Coronary artery (tissue), 2 donors: ENCODE data around the gene BTBD9.

ENCODE experiments used
- DNase-seq: peaks from one replicate; pipeline ENCODE4 v3.0.0-alpha.2; 2017; ENCODE audit warnings: low spot score
- H3K27ac ChIP-seq, 2 donors: fragments of 200-600 bp; sonication (generic); one replicate each; pipeline ENCODE4 v1.5.1; 2016 to 2019
- H3K4me3 ChIP-seq: fragments of 200-600 bp; sonication (generic); 2 replicates; pipeline ENCODE4 v1.5.1; 2016; ENCODE audit warnings: mild to moderate bottlenecking, moderate library complexity
- TF ChIP-seq, protein P1 (sequence below): fragments of 200-600 bp; sonication (generic); IDR thresholded peaks from one replicate; pipeline ENCODE4 v1.5.1; 2019; ENCODE audit warnings: antibody characterized with exemption

Gene BTBD9

GRCh38 chr6:38172739-38173410, 466.9 kb downstream of the BTBD9 start:
- TF ChIP-seq, protein P1, sequence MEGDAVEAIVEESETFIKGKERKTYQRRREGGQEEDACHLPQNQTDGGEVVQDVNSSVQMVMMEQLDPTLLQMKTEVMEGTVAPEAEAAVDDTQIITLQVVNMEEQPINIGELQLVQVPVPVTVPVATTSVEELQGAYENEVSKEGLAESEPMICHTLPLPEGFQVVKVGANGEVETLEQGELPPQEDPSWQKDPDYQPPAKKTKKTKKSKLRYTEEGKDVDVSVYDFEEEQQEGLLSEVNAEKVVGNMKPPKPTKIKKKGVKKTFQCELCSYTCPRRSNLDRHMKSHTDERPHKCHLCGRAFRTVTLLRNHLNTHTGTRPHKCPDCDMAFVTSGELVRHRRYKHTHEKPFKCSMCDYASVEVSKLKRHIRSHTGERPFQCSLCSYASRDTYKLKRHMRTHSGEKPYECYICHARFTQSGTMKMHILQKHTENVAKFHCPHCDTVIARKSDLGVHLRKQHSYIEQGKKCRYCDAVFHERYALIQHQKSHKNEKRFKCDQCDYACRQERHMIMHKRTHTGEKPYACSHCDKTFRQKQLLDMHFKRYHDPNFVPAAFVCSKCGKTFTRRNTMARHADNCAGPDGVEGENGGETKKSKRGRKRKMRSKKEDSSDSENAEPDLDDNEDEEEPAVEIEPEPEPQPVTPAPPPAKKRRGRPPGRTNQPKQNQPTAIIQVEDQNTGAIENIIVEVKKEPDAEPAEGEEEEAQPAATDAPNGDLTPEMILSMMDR: no peak
- DNase-seq: no peak
- Histone ChIP-seq H3K27ac (no peak overlapping the region), H3K4me3 (no peak overlapping the region)

- Histone ChIP-seq H3K4me3 (no peak overlapping the region), H3K27ac (no peak overlapping the region)
- TF ChIP-seq, protein P1: no peak
- DNase-seq: no peak
Measured at GRCh38 chr6:38171997-38172738, 467.6 kb downstream of the BTBD9 start.

- Histone ChIP-seq H3K4me3 (no peak overlapping the region), H3K27ac (no peak overlapping the region)
- no peak for DNase-seq
- TF ChIP-seq, protein P1: no peak
Measured at GRCh38 chr6:38170666-38171355, 468.9 kb downstream of the BTBD9 start.

- Histone ChIP-seq H3K4me3 (no peak overlapping the region), H3K27ac (no peak overlapping the region)
- TF ChIP-seq, protein P1: no peak
Measured at GRCh38 chr6:38169977-38170526, 469.7 kb downstream of the BTBD9 start.

GRCh38 chr6:38169221-38169976, 470.3 kb downstream of the BTBD9 start:
- H3K4me3 ChIP-seq: no peak overlapping the region
- DNase-seq: no peak
- H3K27ac ChIP-seq: no peak overlapping the region
- TF ChIP-seq, protein P1: no peak

More at GRCh38 chr6:38169977-38170526, 469.7 kb downstream of the BTBD9 start:
- no peak for DNase-seq

DNA sequence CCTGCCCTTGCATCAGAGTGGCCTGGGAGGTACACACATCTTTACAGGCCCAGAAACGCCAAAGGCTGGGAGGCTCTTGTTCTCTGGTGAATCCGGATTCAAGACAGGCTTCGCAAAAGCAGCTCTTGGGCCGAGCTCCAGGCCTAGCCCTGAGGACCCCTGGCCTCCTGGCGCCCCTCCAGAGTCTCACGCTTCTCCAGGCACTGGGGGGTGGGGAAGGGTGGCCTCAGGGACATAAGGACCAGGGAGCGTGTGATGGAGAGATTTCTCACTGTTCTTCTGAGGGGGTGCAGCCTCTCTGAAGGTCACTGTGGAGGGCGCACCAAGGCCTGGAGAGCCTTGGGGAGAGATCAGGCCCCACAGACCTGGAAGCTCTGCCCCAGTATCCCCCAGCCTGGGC, 471.0 kb downstream of the BTBD9 start:
- H3K27ac ChIP-seq: no peak overlapping the region
- TF ChIP-seq, protein P1: no peak
- no peak overlapping the region for H3K4me3 ChIP-seq
- DNase-seq: no peak
